Vagina (tissue), 2 donors: ENCODE data around the gene ITLN1.
"Not testable (repeated sequence)": the region's sequence is repeated elsewhere in the genome, so short reads cannot be mapped to it uniquely, and the experiment has no call there.

ENCODE experiments used
- POLR2A ChIP-seq, 2 donors: fragments of 450-650 bp; IDR thresholded peaks; one replicate each; pipeline ENCODE4 v1.6.1; 2017; ENCODE audit warnings: antibody characterized with exemption in 2 of 2, mild to moderate bottlenecking in 2 of 2, moderate library complexity in 2 of 2
- TF ChIP-seq, protein P1 (sequence below), 3 experiments: fragments of 450-650 bp in 2 of 3; fragments of 200-600 bp in 1 of 3; sonication (generic) in 1 of 3; IDR thresholded peaks; one replicate each; pipeline ENCODE4 v1.5.1; 2017 to 2019; ENCODE audit warnings: antibody characterized with exemption in 3 of 3, mild to moderate bottlenecking in 2 of 3, moderate library complexity in 2 of 3

DNA sequence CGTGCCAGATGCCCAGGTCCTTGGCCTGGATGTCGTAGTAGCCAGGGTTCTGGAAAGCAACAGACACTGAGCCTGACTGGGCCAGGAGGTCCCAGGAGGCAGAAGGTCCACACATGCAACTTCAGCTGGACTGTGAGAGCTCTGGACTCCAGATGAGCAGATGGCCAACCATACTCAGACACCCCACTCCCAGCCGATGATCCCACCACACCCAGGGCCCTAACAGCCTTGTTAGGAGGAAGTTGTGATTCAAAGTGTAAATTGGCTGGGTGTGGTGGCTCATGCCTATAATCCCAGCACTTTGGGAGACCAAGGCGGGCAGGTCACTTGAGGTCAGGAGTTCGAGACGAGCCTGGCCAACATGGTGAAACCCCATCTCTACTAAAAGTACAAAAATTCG lies 3.7 kb downstream of the ITLN1 start:
- not testable (repeated sequence) for TF ChIP-seq POLR2A (IDR thresholded peaks at IDR 0.05)
- TF ChIP-seq, protein P1, sequence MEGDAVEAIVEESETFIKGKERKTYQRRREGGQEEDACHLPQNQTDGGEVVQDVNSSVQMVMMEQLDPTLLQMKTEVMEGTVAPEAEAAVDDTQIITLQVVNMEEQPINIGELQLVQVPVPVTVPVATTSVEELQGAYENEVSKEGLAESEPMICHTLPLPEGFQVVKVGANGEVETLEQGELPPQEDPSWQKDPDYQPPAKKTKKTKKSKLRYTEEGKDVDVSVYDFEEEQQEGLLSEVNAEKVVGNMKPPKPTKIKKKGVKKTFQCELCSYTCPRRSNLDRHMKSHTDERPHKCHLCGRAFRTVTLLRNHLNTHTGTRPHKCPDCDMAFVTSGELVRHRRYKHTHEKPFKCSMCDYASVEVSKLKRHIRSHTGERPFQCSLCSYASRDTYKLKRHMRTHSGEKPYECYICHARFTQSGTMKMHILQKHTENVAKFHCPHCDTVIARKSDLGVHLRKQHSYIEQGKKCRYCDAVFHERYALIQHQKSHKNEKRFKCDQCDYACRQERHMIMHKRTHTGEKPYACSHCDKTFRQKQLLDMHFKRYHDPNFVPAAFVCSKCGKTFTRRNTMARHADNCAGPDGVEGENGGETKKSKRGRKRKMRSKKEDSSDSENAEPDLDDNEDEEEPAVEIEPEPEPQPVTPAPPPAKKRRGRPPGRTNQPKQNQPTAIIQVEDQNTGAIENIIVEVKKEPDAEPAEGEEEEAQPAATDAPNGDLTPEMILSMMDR (IDR thresholded peaks at IDR 0.05): not testable (repeated sequence)
